ENCODE data around the gene PTOV1. TPM values are rescaled to one million over a fixed set of nuclear protein-coding genes. Genes with fewer than 3 reads are reported as not detected.

PTOV1 gene
- total RNA-seq, result 100 to 1,000 TPM in 1 of 2 donors, 10 to 100 TPM in 1; 77.4 to 115 TPM
- polyA plus RNA-seq, result 100 to 1,000 TPM in 1 of 2 donors, 10 to 100 TPM in 1; 62.9 to 101 TPM
- long read RNA-seq, donor 1, transcript PTOV1-220 (13 exons, 1,587 nt), result minor isoform, 6 of 121 reads
- long read RNA-seq, donor 1, transcript PTOV1-208 (2 exons, 327 nt), result minor isoform, 17 of 121 reads
- long read RNA-seq, donor 1, transcript PTOV1-205 (1 exons, 1,880 nt), result minor isoform, 21 of 121 reads
- long read RNA-seq, donor 1, transcript PTOV1-212 (13 exons, 1,577 nt), result major isoform, 47 of 121 reads
- long read RNA-seq, donor 1, partial matches to known transcripts, result 18 of 121 reads
- long read RNA-seq, donor 1, other reads (novel, unspliced or antisense), result 9 of 121 reads
- long read RNA-seq, donor 2, transcript PTOV1-205 (1 exons, 1,880 nt), result major isoform, 24 of 74 reads
- long read RNA-seq, donor 2, transcript PTOV1-212 (13 exons, 1,577 nt), result major isoform, 24 of 74 reads
- long read RNA-seq, donor 2, partial matches to known transcripts, result 12 of 74 reads
- long read RNA-seq, donor 2, other reads (novel, unspliced or antisense), result 6 of 74 reads
- long read RNA-seq, donor 3, transcript PTOV1-208 (2 exons, 327 nt), result minor isoform, 7 of 70 reads
- long read RNA-seq, donor 3, transcript PTOV1-205 (1 exons, 1,880 nt), result minor isoform, 20 of 70 reads
- long read RNA-seq, donor 3, transcript PTOV1-212 (13 exons, 1,577 nt), result major isoform, 28 of 70 reads
- long read RNA-seq, donor 3, partial matches to known transcripts, result 10 of 70 reads
- long read RNA-seq, donor 3, other reads (novel, unspliced or antisense), result 0 of 70 reads
- long read RNA-seq, donor 4, transcript PTOV1-212 (13 exons, 1,577 nt), result minor isoform, 9 of 60 reads
- long read RNA-seq, donor 4, transcript PTOV1-205 (1 exons, 1,880 nt), result major isoform, 19 of 60 reads
- long read RNA-seq, donor 4, transcript PTOV1-208 (2 exons, 327 nt), result minor isoform, 5 of 60 reads
- long read RNA-seq, donor 4, partial matches to known transcripts, result 21 of 60 reads
- long read RNA-seq, donor 4, other reads (novel, unspliced or antisense), result 0 of 60 reads
- long read RNA-seq, donor 5, transcript PTOV1-209 (8 exons, 1,716 nt), result minor isoform, 6 of 167 reads
- long read RNA-seq, donor 5, transcript PTOV1-212 (13 exons, 1,577 nt), result major isoform, 54 of 167 reads
- long read RNA-seq, donor 5, transcript PTOV1-208 (2 exons, 327 nt), result minor isoform, 21 of 167 reads
- long read RNA-seq, donor 5, transcript PTOV1-205 (1 exons, 1,880 nt), result minor isoform, 40 of 167 reads
- long read RNA-seq, donor 5, partial matches to known transcripts, result 28 of 167 reads
- long read RNA-seq, donor 5, other reads (novel, unspliced or antisense), result 11 of 167 reads

- DNase-seq (peak; percentile 93 to 94 (median 93)), ATAC-seq (ENCODE audit: insufficient read depth, low FRiP score) (peak; percentile 93)
- peak within 1 kb of the TSS; percentile 87 for H3K4me3 ChIP-seq
- H3K36me3 ChIP-seq (ENCODE audit: control insufficient read depth in 4 of 4, insufficient read depth in 4 of 4, low read length in 4 of 4), result peaks cover 0 to 22% (median 11%) of the 10 kb centered on the region in 4 donors
- peak within 1 kb of the TSS; percentile 85 to 97 for H3K9ac ChIP-seq (ENCODE audit: insufficient read depth in 1 of 2, low read length in 2 of 2)
- H3K27me3 ChIP-seq (ENCODE audit: control insufficient read depth in 3 of 3, insufficient read depth in 3 of 3, low read length in 2 of 3), result no peaks in the 10 kb centered on the region
- H3K4me1 ChIP-seq (ENCODE audit: control insufficient read depth in 5 of 5, insufficient read depth in 5 of 5, low read length in 5 of 5), result peaks cover 0 to 22% (median 13%) of the 10 kb centered on the region in 5 donors
- peak within 1 kb of the TSS; percentile 99 for H3K27ac ChIP-seq (ENCODE audit: low read depth in 1 of 2, low read length in 1 of 2)
- TF ChIP-seq CTCF (IDR thresholded peaks at IDR 0.05; ENCODE audit: control extremely low read depth, extremely low read depth), result no peak
- 1% methylated on average over 90 to 98 of the region's 98 CpGs for WGBS, 2 donors
- peaks cover 0 to 8% (median under 1%) of the 10 kb centered on the region in 4 donors for H3K9me3 ChIP-seq (ENCODE audit: control insufficient read depth in 4 of 4, insufficient read depth in 3 of 4, low read length in 3 of 4)
Observed at GRCh38 chr19:49850487-49851342, at the start of gene PTOV1. TSS of gene PTOV1 (plus strand) at chr19:49851159.

- no peak overlapping the region for H3K9ac ChIP-seq (ENCODE audit: insufficient read depth in 1 of 2, low read length in 2 of 2)
- no peak for ATAC-seq (ENCODE audit: insufficient read depth, low FRiP score)
- DNase-seq, result no peak
- no peaks in the 10 kb centered on the region for H3K27me3 ChIP-seq (ENCODE audit: control insufficient read depth in 3 of 3, insufficient read depth in 3 of 3, low read length in 2 of 3)
- peaks cover 0 to 9% (median 0%) of the 10 kb centered on the region in 5 donors for H3K4me1 ChIP-seq (ENCODE audit: control insufficient read depth in 5 of 5, insufficient read depth in 5 of 5, low read length in 5 of 5)
- H3K27ac ChIP-seq (ENCODE audit: low read depth in 1 of 2, low read length in 1 of 2), result no peak overlapping the region
- WGBS, 2 donors, result 84 to 90% methylated on average over 32 of the region's 32 CpGs
- TF ChIP-seq CTCF (IDR thresholded peaks at IDR 0.05; ENCODE audit: control extremely low read depth, extremely low read depth), result no peak
- peaks cover 13 to 70% (median 33%) of the 10 kb centered on the region in 4 donors for H3K36me3 ChIP-seq (ENCODE audit: control insufficient read depth in 4 of 4, insufficient read depth in 4 of 4, low read length in 4 of 4)
- no peak overlapping the region for H3K4me3 ChIP-seq
- H3K9me3 ChIP-seq (ENCODE audit: control insufficient read depth in 4 of 4, insufficient read depth in 3 of 4, low read length in 3 of 4), result no peaks in the 10 kb centered on the region
Observed at GRCh38 chr19:49801401-49801888, 49.5 kb upstream of the PTOV1 start.
